DOHH2 (cell line): ENCODE data around the gene C1QTNF12.

Source experiments
- H3F3A ChIP-seq: fragments of 200-600 bp; sonication (generic), shearing (Covaris generic); 2 replicates; pipeline ENCODE4 v1.6.0; 2016; ENCODE audit warnings: antibody characterized with exemption, mild to moderate bottlenecking; ENCODE audit not compliant: control insufficient read depth, insufficient read depth
- H3K27ac ChIP-seq: fragments of 200-600 bp; sonication (generic); 2 replicates; pipeline ENCODE4 v1.5.1; 2014; ENCODE audit warnings: low read depth, mild to moderate bottlenecking, low read length, moderate library complexity
- H3K27me3 ChIP-seq: fragments of 200-600 bp; sonication (generic); 2 replicates; pipeline ENCODE4 v1.6.1; 2014; ENCODE audit warnings: mild to moderate bottlenecking, low read length, mixed read lengths; ENCODE audit not compliant: control insufficient read depth
- H3K36me3 ChIP-seq: fragments of 200-600 bp; sonication (generic); 2 replicates; pipeline ENCODE4 v1.6.1; 2014; ENCODE audit warnings: mild to moderate bottlenecking, low read length, moderate library complexity, mixed read lengths; ENCODE audit not compliant: control insufficient read depth
- H3K4me1 ChIP-seq: fragments of 200-600 bp; sonication (generic); 2 replicates; pipeline ENCODE4 v1.6.1; 2014; ENCODE audit warnings: mild to moderate bottlenecking, low read length, mixed read lengths; ENCODE audit not compliant: control insufficient read depth
- H3K4me2 ChIP-seq: fragments of 200-600 bp; sonication (generic); 2 replicates; pipeline ENCODE4 v1.6.0; 2014; ENCODE audit warnings: mild to moderate bottlenecking, low read length, moderate library complexity
- H3K4me3 ChIP-seq: fragments of 200-600 bp; sonication (generic); 2 replicates; pipeline ENCODE4 v1.5.1; 2014; ENCODE audit warnings: mild to moderate bottlenecking, low read length, mixed read lengths
- H3K79me2 ChIP-seq: fragments of 200-600 bp; sonication (generic); 2 replicates; pipeline ENCODE4 v1.6.1; 2014; ENCODE audit warnings: mild to moderate bottlenecking, low read length, mixed read lengths; ENCODE audit not compliant: control insufficient read depth
- H3K9me2 ChIP-seq: fragments of 200-600 bp; sonication (generic); replicated peaks from 2 replicates; pipeline ENCODE4 v1.6.1; 2014; ENCODE audit warnings: mild to moderate bottlenecking, low read length, mixed read lengths; ENCODE audit not compliant: control insufficient read depth
- H3K9me3 ChIP-seq: fragments of 200-600 bp; sonication (generic); 2 replicates; pipeline ENCODE4 v1.6.1; 2014; ENCODE audit warnings: antibody characterized with exemption, low read length, mixed read lengths; ENCODE audit not compliant: control insufficient read depth, insufficient read depth
- H4K20me1 ChIP-seq: fragments of 200-600 bp; sonication (generic); 2 replicates; pipeline ENCODE4 v1.6.0; 2014; ENCODE audit warnings: low read depth, mild to moderate bottlenecking, antibody characterized with exemption, low read length, moderate library complexity; ENCODE audit not compliant: control insufficient read depth, insufficient read depth
- CTCF ChIP-seq: fragments of 200-600 bp; sonication (generic); IDR thresholded peaks from one replicate; pipeline ENCODE4 v1.5.1; 2014; ENCODE audit warnings: antibody characterized with exemption, mild to moderate bottlenecking, low read depth, low read length; ENCODE audit not compliant: poor library complexity, severe bottlenecking
- EZH2phosphoT487 ChIP-seq: fragments of 200-600 bp; sonication (generic); IDR thresholded peaks from 2 replicates; pipeline ENCODE4 v1.6.1; 2017; ENCODE audit warnings: borderline replicate concordance, mild to moderate bottlenecking, antibody characterized with exemption, low read length, moderate library complexity, mixed read lengths

The C1QTNF12 gene

GRCh38 chr1:1254667-1254998 lies 8.1 kb upstream of the C1QTNF12 start:
- TF ChIP-seq EZH2phosphoT487 (no peak), CTCF (no peak)
- Histone ChIP-seq H3K9me2 (no peaks in the 10 kb centered on the region), H3K9me3 (no peaks in the 10 kb centered on the region), H3K27me3 (no peaks in the 10 kb centered on the region), H3F3A (no peaks in the 10 kb centered on the region), H3K27ac (no peak overlapping the region), H3K36me3 (peaks cover 49% of the 10 kb centered on the region), H3K79me2 (peaks cover 13% of the 10 kb centered on the region), H3K4me3 (no peak overlapping the region), H3K4me1 (peaks cover 16% of the 10 kb centered on the region), H4K20me1 (no peaks in the 10 kb centered on the region), H3K4me2 (no peak overlapping the region)

- H4K20me1 ChIP-seq, result no peaks in the 10 kb centered on the region
- no peak overlapping the region for H3K4me2 ChIP-seq
- no peaks in the 10 kb centered on the region for H3K27me3 ChIP-seq
- H3K9me3 ChIP-seq, result no peaks in the 10 kb centered on the region
- TF ChIP-seq EZH2phosphoT487 (no peak), CTCF (no peak)
- peaks cover 8% of the 10 kb centered on the region for H3K79me2 ChIP-seq
- peaks cover 44% of the 10 kb centered on the region for H3K36me3 ChIP-seq
- H3K4me3 ChIP-seq, result no peak overlapping the region
- H3F3A ChIP-seq, result no peaks in the 10 kb centered on the region
- peaks cover 14% of the 10 kb centered on the region for H3K4me1 ChIP-seq
- H3K9me2 ChIP-seq, result no peaks in the 10 kb centered on the region
- no peak overlapping the region for H3K27ac ChIP-seq
These were observed 7.6 kb upstream of the C1QTNF12 start for GRCh38 chr1:1253972-1254666.

GRCh38 chr1:1253314-1253713 lies 6.8 kb upstream of the C1QTNF12 start:
- Histone ChIP-seq H3K4me1 (peaks cover 14% of the 10 kb centered on the region), H3K79me2 (peaks cover under 1% of the 10 kb centered on the region), H3K36me3 (peaks cover 37% of the 10 kb centered on the region), H3F3A (no peaks in the 10 kb centered on the region), H3K4me2 (no peak overlapping the region), H3K9me2 (no peaks in the 10 kb centered on the region), H4K20me1 (no peaks in the 10 kb centered on the region), H3K4me3 (no peak overlapping the region), H3K27ac (no peak overlapping the region), H3K9me3 (no peaks in the 10 kb centered on the region), H3K27me3 (no peaks in the 10 kb centered on the region)
- TF ChIP-seq CTCF (no peak), EZH2phosphoT487 (no peak)
